ENCODE measurements around the gene TMEM121B. TPM values are rescaled to one million over a fixed set of nuclear protein-coding genes. Genes with fewer than 3 reads are reported as not detected.
A peak's percentile ranks its signal among the peaks of the same experiment; 100 is the strongest.

TMEM121B gene
- total RNA-seq, 1 experiment from 2014 or later = 8.1 TPM

- DNase-seq = no peak
- no peaks in the 10 kb centered on the region for H3K79me2 ChIP-seq (ENCODE audit: insufficient read depth, low read length)
Observed at GRCh38 chr22:17086788-17087497, 34.2 kb downstream of the TMEM121B start.

More at GRCh38 chr22:17086788-17087497, 34.2 kb downstream of the TMEM121B start:
- Histone ChIP-seq H2BK120ac (ENCODE audit: low read depth, low read length, poor library complexity, severe bottlenecking) (no peak overlapping the region), H2BK15ac (ENCODE audit: low read depth, low read length) (no peak overlapping the region), H3K14ac (ENCODE audit: insufficient read depth, low read length) (no peak overlapping the region), H4K5ac (ENCODE audit: insufficient read length, low read depth, low read length) (no peak overlapping the region), H2AK5ac (ENCODE audit: insufficient read length, low read length) (no peak overlapping the region), H3K23ac (ENCODE audit: insufficient read length, low read depth, low read length) (no peak overlapping the region), H3K4me1 (ENCODE audit: insufficient read depth, low read length) (no peaks in the 10 kb centered on the region; the same call in 1 of the 2 replicates), H2BK20ac (ENCODE audit: low read depth, low read length, poor library complexity, severe bottlenecking) (no peak overlapping the region), H2AFZ (ENCODE audit: low read length) (no peak overlapping the region), H3K27me3 (ENCODE audit: insufficient read depth, low read length) (peaks cover 3% of the 10 kb centered on the region; the same call in 1 of the 2 replicates), H4K91ac (ENCODE audit: insufficient read length, low read depth, low read length) (no peak overlapping the region), H4K8ac (replicated peaks; ENCODE audit: insufficient read length, low read depth, low read length) (no peak overlapping the region), H3K4me2 (ENCODE audit: insufficient read depth, insufficient read length, low read length) (no peak overlapping the region), H3K9me3 (ENCODE audit: control insufficient read depth, low read depth, low read length) (no peaks in the 10 kb centered on the region), H4K20me1 (ENCODE audit: control insufficient read depth, insufficient read depth, insufficient read length) (no peaks in the 10 kb centered on the region), H3K9ac (ENCODE audit: extremely low read depth, insufficient read length, low read length) (no peak overlapping the region), H3K18ac (ENCODE audit: insufficient read length, low read depth, low read length) (no peak overlapping the region), H3K79me1 (ENCODE audit: insufficient read depth, low read depth, low read length, poor library complexity, severe bottlenecking) (peaks cover 2% of the 10 kb centered on the region), H2BK5ac (ENCODE audit: insufficient read length, low read length) (no peak overlapping the region), H3K56ac (ENCODE audit: insufficient read length, low read depth, low read length) (no peak overlapping the region), H2BK12ac (ENCODE audit: insufficient read length, low read depth, low read length) (no peak overlapping the region), H3K23me2 (ENCODE audit: insufficient read length, low read depth, low read length, poor library complexity, severe bottlenecking) (peaks cover 9% of the 10 kb centered on the region), H3K4ac (ENCODE audit: low read depth, low read length) (no peak overlapping the region), H3T11ph (ENCODE audit: low read length) (no peak overlapping the region), H3K27ac (ENCODE audit: insufficient read length, low read depth, low read length) (no peak overlapping the region)
- Mint-ChIP-seq H3K27me3 (ENCODE audit: low read depth) (peaks cover 38% of the 10 kb centered on the region), H3K27ac (no peak overlapping the region), H3K4me1 (peaks cover 34 to 39% of the 10 kb centered on the region in 2 experiments), H3K4me3 (peak overlapping the region; percentile 9 to 82; a peak in 3 of 5 replicates), H3K9me3 (no peaks in the 10 kb centered on the region; a peak in 1 of 5 replicates), H3K36me3 (ENCODE audit: insufficient read depth in 1 of 3, low read depth in 3 of 3) (no peaks in the 10 kb centered on the region; a peak in 2 of 7 replicates)
- WGBS (ENCODE audit: extremely low coverage, insufficient read length, low lambda C conversion rate) = no CpG with 5 or more reads among the region's 10 CpGs
- no peak for TF ChIP-seq CTCF (conservative IDR thresholded peaks at IDR 0.05)

Data from H9 (cell line).